Stimulated activated CD8-positive, alpha-beta memory T cell treated with anti-CD3 and anti-CD28 coated beads, Interleukin-7, amount 100 ng/mL, for 48 hours (primary cell): ENCODE measurements around the gene R3HDM1.
A peak's percentile ranks its signal among the peaks of the same experiment; 100 is the strongest.
"Not testable (repeated sequence)": the region's sequence is repeated elsewhere in the genome, so short reads cannot be mapped to it uniquely, and the experiment has no call there.

ENCODE experiments used
- DNase-seq, 2 donors: peaks; one replicate each; pipeline ENCODE4 v3.0.0-alpha.2; 2020; ENCODE audit warnings: low read depth in 1 of 2; ENCODE audit errors: extremely low read depth in 1 of 2

The R3HDM1 gene

GRCh38 chr2:135563793-135564192, 32.5 kb downstream of the R3HDM1 start:
- peak in 1 of 2 donors; percentile 1 for DNase-seq

DNA sequence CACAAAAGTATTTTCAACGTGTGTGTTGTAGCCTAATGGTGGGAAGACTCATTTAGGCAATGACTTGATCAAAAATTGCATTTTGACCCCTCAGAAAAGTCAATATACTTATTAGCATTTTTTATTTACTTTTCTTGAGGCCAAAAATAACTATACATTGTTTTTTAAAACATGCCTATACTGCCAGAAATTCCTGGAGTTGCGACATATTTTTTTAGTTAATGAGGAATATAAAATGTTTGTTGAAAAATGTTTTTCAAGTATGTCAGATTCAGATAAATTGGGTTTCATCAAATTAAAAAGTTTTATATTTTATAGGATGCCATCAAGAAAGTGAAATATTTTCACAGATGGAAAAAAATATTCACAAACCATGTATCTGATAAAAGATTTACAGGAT, 39.6 kb downstream of the R3HDM1 start:
- DNase-seq, result no peak

- DNase-seq, result no peak
These were observed 42.3 kb downstream of the R3HDM1 start for GRCh38 chr2:135573620-135574019.

- DNase-seq, result no peak
These were observed 50.0 kb downstream of the R3HDM1 start for GRCh38 chr2:135581282-135581681.

GRCh38 chr2:135582383-135582782, 51.1 kb downstream of the R3HDM1 start:
- DNase-seq, result no peak

- no peak for DNase-seq
These were observed 54.3 kb downstream of the R3HDM1 start for GRCh38 chr2:135585586-135585985.

DNA sequence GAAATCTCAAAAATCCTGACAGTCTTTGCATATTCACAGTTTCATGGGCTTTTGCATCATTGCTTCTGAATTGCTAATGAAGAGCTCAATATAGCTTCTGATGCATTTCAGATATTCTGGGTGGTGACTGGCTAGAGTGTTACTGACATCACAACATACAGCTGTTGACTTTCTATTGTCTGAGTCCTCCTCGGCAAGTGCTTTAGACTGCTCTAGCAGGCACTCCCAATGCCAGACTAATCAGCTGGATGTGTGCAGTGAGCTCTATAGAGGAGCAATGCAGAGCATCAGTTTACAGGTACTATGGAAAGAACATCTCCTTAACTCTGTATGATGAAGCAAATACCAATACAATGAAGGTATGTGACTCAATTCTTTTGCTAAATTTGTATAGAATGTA, 54.9 kb downstream of the R3HDM1 start:
- DNase-seq, result no peak

GRCh38 chr2:135587958-135588357, 56.7 kb downstream of the R3HDM1 start:
- DNase-seq, result no peak

- no peak for DNase-seq
These were observed 59.5 kb downstream of the R3HDM1 start for GRCh38 chr2:135590619-135591260.

GRCh38 chr2:135600915-135601314, 69.6 kb downstream of the R3HDM1 start:
- DNase-seq, result no peak

DNA sequence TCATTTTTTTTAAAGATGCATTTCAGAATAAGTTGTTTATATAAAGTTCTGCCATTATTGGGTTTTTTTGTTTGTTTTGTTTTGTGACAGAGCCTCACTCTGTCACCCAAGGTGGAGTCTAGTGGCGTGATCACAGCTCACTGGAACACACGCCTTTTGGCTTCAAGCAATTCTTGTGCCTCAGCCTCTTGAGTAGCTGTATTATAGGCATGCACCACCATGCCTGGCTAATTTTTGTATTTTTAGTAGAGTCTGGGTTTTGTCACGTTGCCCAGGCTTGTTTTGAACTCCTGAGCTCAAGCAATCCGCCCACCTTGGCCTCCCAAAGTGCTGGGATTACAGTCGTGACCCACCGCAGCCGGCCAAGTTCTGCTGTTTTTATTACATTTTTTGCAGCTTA, 72.3 kb downstream of the R3HDM1 start:
- DNase-seq, result no peak

DNA sequence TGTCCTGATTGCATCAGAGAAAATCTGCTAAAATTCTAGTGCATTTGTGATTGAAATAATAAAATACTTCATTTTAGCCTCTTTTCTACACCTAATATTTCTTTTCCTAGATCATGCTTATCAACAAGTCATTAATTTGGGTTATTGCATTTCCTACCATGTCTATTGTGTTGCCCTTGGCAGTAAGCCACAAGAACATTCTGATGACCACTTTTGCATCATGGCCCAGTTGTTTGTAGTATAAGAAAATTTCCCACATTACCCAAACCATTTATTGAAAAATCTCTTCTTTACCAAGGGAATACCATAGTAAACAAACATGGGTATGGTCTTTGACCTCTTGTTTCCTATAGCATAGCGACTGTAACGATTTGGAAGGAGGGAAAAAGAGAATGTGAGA, 76.3 kb downstream of the R3HDM1 start:
- DNase-seq, result no peak

GRCh38 chr2:135612319-135612718, 81.0 kb downstream of the R3HDM1 start:
- no peak for DNase-seq

GRCh38 chr2:135615404-135615803, 84.1 kb downstream of the R3HDM1 start:
- no peak for DNase-seq

GRCh38 chr2:135617501-135618015, 86.3 kb downstream of the R3HDM1 start:
- DNase-seq, result no peak

GRCh38 chr2:135620198-135620597, 88.9 kb downstream of the R3HDM1 start:
- DNase-seq, result no peak

GRCh38 chr2:135629520-135629919, 98.2 kb downstream of the R3HDM1 start:
- no peak for DNase-seq

- DNase-seq, result not testable (repeated sequence)
These were observed 98.8 kb downstream of the R3HDM1 start for GRCh38 chr2:135630034-135630433.

DNA sequence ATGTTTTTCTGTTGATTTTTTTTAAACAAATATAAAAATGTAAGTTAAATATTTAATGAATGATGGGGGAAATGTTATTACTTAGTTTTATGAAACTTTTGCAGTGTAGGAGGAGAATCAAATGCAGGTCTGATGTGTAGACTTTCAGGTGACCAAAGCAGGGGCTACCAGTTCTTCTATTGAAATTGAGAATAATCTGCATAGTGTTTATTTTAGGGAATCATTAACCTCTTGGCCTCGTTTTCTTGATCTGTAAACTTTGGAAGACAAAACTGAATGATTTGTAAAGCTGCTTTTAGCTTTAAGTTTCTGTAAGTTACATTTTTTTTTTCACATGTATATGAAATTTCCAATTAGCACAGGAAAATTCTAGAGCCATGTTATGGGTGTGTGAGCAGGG, 99.2 kb downstream of the R3HDM1 start:
- no peak for DNase-seq

- no peak for DNase-seq
These were observed 102.3 kb downstream of the R3HDM1 start for GRCh38 chr2:135633582-135633981.

DNA sequence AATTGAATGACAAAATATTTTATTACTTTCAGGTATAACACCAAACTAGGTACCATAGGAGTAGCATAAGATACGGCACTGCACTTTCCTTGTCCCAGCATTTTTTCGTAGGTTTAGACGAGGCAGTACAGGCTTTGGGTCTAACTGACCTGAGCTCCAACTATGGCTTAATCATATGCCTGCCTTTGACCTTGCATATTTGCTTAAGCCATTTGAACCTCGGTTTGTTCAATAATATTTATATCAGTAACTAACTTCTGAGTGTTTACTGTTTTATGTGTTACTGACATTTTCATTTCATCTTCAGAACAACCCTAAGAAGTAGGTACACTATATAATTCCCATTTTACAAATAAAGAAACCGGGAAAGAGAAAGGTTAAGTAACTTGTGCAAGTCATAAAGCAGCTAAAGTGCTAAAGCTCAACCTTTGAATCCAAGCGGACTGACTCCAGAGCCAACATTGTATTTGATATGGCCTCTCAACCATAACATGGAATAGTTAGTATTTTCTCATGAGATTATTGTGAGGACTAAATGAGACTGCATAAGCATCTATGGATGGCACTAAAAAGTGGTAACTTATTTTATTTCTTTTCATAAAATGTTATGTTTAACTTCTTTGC, 104.0 kb downstream of the R3HDM1 start:
- no peak for DNase-seq

- no peak for DNase-seq
These were observed 105.7 kb downstream of the R3HDM1 start for GRCh38 chr2:135636982-135637381.
